Liver (tissue), 3 donors: Measurements from ENCODE around the gene TEX2.

Experiments used
- ATF3 ChIP-seq: IDR thresholded peaks from 2 replicates; pipeline ENCODE4 v1.6.1; 2016; ENCODE audit warnings: antibody characterized with exemption
- CTCF ChIP-seq: fragments of 150-350 bp; IDR thresholded peaks from 2 replicates; pipeline ENCODE4 v1.5.1; 2017; ENCODE audit warnings: improper control_type of control experiment, low read depth, low read length; ENCODE audit not compliant: missing input control
- EGR1 ChIP-seq, 2 donors: IDR thresholded peaks; 2 replicates each; pipeline ENCODE4 v1.6.1; 2016 to 2018; ENCODE audit warnings: antibody characterized with exemption in 2 of 2, low read depth in 2 of 2
- FOXA1 ChIP-seq: IDR thresholded peaks from 2 replicates; pipeline ENCODE4 v1.6.1; 2016; ENCODE audit warnings: antibody characterized with exemption
- FOXA2 ChIP-seq: IDR thresholded peaks from 2 replicates; pipeline ENCODE4 v1.6.1; 2016; ENCODE audit warnings: antibody characterized with exemption
- GABPA ChIP-seq, 2 donors: IDR thresholded peaks in 1 of 2; conservative IDR thresholded peaks in 1 of 2; 2 replicates each; pipeline ENCODE4 v1.6.1; 2016; ENCODE audit warnings: antibody characterized with exemption in 2 of 2, mild to moderate bottlenecking in 1 of 2, moderate library complexity in 1 of 2
- HNF4A ChIP-seq, 2 donors: conservative IDR thresholded peaks; 2 replicates each; pipeline ENCODE4 v1.6.1; 2016; ENCODE audit warnings: antibody characterized with exemption in 2 of 2, mild to moderate bottlenecking in 2 of 2
- JUND ChIP-seq, 2 donors: IDR thresholded peaks; 2 replicates each; pipeline ENCODE4 v1.6.1; 2016; ENCODE audit warnings: antibody characterized with exemption in 2 of 2
- MAX ChIP-seq: IDR thresholded peaks from 2 replicates; pipeline ENCODE4 v1.6.1; 2016; ENCODE audit warnings: antibody characterized with exemption
- RAD21 ChIP-seq, 2 donors: IDR thresholded peaks; 2 replicates each; pipeline ENCODE4 v1.6.1; 2016; ENCODE audit warnings: antibody characterized with exemption in 2 of 2, mild to moderate bottlenecking in 2 of 2
- SP1 ChIP-seq: IDR thresholded peaks from 2 replicates; pipeline ENCODE4 v1.6.1; 2018; ENCODE audit warnings: antibody characterized with exemption, mild to moderate bottlenecking
- YY1 ChIP-seq: IDR thresholded peaks from 2 replicates; pipeline ENCODE4 v1.6.1; 2016; ENCODE audit warnings: antibody characterized with exemption, mild to moderate bottlenecking
- ZBTB33 ChIP-seq: IDR thresholded peaks from 2 replicates; pipeline ENCODE4 v1.6.1; 2016; ENCODE audit warnings: antibody characterized with exemption
- donor health status: healthy.
- donor health status: healthy.

- TF ChIP-seq SP1 (no peak), CTCF (no peak), ZBTB33 (no peak), EGR1 (IDR thresholded peaks at IDR 0.05; ENCODE audit: low read depth in 2 of 2) (no peak), GABPA (IDR thresholded peaks at IDR 0.05 in 1 of 2, conservative IDR thresholded peaks at IDR 0.05 in 1 of 2) (no peak), FOXA2 (no peak), RAD21 (IDR thresholded peaks at IDR 0.05) (no peak), JUND (IDR thresholded peaks at IDR 0.05) (no peak), HNF4A (conservative IDR thresholded peaks at IDR 0.05) (no peak), YY1 (no peak), MAX (no peak), ATF3 (no peak), FOXA1 (no peak)
These were observed 108.8 kb downstream of the TEX2 start for GRCh38 chr17:64154313-64154695.
